ENCODE measurements around the gene CALHM1. TPM values are rescaled to one million over a fixed set of nuclear protein-coding genes. Genes with fewer than 3 reads are reported as not detected.

The CALHM1 gene
- total RNA-seq, 1 donor from 2014 or later = not detected

DNA sequence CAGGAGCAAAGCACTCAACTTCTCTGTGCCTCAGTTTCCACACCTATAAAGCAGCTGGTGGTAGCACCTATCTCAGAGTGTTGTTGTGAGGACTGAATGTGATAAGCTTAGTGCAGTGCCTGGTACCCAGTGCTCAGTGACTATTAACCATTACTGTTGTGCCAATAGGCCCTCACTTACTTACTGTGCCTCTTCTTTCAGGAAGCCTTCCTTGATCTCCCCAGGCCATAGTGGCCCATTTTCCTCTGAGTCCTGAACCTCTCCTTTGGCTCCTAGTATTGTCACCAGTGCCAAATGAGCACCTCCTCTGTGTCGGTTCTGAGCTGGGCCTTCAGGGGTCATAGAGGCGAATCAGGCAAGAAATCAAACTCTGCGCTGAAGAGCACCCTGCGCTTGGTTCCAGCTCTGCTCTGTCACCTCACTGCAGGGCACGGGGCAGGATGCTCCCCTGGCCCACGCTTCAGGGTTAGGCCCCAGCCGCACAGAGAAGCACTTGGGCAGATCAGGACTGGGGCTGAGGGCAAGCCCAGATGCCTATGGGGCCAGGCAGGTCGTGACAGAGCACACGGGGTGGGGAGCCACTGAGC lies 2.5 kb downstream of the CALHM1 start:
- no peak for DNase-seq (ENCODE audit: low read depth, low spot score)

DNA sequence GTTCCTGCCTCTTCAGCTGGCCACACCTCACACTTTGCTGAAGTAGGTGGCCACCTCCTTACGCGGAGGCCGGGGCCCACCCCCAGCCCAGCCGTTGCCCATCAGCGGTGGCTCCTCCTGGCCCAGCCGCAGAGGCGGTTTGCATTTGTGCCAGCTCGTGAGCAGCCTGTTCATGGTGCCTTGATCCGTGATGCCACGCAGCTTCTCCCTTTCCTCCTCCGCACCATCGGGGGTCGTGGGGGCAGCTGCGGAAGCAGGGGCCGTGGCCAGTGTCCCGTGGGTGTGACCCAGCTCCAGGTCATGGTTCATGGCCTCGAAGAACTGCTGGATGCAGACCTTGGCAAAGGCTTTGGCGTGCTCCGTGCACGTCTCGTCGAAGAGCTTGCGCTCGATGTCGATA lies 3.5 kb downstream of the CALHM1 start:
- DNase-seq (ENCODE audit: low read depth, low spot score) = no peak

DNA sequence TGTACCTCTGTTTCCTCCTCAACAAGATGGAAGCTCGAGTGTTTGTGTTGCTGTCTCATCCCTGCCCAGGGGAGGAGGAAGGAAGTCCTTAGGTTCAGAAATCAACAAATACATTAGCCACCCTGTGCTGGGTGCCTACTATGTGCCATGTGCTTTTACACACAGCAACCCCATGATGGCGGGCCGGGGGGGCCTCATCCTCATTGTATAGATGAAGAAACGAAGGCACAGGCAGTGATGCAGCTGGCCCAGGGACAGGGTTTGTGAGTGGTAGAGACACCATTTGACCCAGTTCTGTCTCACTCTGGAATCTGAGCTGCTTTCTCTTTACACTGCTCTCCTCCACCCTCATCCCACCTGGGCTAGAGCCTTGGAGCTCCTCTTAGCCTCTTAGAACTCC lies 4.7 kb downstream of the CALHM1 start:
- no peak for DNase-seq (ENCODE audit: low read depth, low spot score)

DNA sequence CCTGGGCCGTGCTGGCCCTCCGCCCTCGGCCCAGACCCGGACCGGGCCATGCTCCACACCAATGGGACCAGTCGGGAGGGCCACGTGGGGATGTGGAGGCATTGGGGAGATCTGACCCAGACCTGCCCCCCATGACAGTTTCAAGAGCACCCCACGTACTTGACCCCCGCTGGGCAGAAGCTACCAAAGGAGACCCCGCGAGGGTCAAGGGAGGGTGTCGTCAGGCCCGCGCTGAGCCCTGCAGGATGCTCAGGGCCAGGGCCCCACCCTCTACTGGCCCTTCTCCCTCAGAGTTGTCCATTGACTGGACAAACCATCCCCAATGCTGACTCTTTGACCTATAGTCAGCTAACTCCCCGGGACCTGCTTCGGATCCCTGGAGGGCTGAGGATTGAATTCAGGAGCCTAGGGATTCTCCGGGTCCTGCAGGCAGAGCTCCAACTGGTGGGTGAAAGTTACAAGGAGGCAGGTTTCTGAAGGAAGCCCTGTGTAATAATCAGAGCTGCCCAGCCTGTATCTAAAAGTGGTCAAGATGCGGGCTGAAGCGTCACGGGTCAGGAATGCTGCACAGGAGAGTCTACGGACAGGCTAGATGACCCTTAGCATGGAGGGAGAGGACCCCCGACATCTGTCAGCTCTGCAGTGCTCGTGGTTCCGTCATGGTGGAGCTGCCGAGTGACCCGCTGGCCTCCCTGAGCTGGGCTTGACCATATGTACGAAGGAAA lies 6.0 kb downstream of the CALHM1 start:
- DNase-seq (ENCODE audit: low read depth, low spot score) = no peak

DNA sequence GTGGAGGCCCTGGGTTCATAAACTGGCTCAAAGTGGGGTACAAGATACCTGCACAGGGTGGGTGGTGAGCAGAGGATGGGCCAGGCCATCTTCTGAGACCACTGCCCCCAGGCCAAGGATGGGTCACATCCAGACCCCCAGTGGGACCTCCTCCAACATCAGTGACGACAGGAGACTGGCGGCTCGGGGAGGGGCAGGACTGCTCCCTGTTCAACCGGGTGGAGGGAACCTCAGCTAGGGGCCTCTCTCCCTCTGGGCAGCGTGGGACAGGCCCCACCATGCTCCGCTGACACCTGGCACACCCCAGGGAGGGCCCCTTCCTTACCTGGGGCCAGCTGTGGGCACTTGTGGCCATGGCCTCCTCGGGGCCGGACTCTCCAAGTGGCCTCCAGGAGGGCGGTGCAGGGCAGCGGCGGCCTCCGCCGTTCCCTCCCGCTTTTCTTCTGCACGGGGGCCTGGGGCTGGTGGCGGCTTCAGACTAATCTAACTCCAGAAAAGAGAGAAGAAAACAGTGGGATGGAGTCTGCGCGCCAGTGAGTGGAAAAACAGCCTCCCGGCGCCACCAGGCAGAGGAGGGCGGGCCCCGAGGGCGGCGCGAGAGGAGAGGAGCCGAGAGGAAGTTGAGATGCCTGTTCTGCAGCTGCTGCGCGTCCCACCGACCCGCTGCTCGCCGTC lies 6.7 kb downstream of the CALHM1 start, which contains the start of gene CALHM2:
TSS of gene CALHM2 (minus strand) at position 540 of the 675 bp plus-strand sequence. CDS start 2,429 bp downstream, outside the sequence.
- no peak for DNase-seq (ENCODE audit: low read depth, low spot score)

DNA sequence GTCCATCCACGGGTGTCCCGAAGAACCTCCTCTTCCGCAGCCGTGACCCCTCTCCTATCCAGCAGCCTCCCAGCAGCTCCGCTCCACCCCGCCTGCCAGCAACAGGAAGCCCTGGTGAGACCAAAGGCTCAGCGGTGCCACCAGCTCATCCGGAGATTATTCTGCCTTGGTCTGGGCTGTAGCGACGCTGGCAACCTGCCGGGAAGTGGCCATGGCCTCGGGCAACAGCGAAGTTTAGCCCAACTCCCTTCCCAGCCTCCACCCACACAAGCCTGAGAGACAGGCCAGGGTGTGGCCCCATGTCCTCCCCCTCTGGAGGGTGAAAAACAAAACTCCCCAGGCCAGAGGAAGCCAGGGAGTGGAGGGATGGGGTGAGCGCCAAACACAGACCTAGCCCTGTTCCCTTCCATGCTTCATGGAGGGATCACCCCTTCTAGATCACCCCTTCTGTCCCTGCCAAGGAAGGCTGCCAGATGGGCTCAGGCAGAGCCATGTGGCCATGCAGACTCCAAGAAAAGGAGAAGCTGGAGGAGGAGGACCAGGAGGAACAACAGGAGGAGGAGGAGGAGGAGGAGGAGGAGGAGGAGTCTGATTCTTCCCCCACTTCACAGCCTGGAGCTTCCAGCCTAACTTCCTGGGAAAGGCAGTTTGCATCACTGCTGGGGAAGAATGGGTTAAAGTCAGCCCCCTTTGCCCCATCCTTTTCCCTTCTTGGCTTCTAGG lies 7.4 kb downstream of the CALHM1 start:
- no peak for DNase-seq (ENCODE audit: low read depth, low spot score)

DNA sequence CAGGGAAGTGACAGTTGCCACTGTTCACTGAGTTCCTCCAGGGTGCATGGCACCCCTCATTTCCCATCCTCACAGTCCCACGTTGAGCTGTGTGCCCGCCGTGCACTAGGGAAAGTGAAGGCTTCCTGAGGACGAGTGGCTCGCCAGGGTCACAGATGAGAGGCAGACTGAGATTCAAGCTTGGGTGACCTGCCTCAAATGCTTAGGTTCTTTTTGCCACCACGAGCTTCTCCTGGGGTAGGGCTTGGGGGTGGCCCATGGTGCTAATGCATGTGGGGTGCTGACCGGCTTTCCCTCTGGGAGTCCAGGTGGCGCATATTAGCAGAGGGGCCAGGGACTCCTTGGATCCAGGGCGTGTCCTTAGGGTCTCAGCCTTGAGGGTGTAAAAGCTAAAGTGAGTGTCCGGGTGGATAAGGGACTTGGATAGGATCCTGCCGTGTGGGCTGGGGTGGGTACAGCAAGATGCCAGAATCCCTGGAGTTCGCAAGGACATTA lies 8.5 kb downstream of the CALHM1 start:
- DNase-seq (ENCODE audit: low read depth, low spot score) = no peak

DNA sequence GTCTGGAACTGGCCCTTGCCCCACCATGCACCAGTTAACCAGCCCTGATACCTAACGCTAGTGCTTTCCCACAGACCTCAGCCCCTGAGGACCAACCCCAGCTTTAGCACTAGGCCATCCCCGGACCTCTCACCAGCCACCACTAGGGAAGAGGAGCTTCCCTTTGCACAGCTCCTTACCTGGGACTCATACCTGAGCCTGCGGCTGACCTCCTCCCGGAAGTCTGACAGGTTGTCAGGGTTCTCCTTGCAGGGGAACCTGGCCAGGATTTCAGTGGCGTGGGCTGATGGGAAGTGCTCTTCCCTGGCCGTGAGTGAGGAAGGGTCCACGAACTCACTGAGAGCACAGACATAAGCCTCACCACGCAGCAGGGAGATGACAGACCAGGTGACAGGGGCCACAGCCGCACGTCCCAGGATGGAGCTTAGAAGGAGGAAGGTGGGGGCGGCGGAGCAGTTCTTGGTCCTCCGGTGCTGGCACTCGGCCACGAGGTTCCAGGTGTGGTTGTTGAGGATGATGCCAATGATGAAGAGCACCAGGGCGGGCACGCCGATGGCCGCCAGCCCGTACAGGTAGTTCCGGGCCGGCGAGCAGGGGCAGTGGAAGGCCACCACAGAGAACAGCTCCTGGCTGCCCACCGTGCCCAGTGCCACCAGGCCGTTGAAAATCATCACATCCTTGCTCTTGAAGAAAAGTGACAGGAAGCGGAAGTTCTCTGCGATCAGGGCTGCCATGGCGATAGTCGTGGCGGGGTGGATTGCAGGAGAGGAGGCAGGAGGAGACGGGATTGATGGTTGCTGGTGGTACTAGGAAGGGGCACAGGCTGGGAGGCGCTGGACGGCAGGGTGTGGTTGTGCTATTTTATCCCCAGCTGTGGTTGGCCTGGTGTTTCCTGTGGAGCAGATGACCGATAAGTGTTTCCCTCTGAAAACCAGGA lies 9.2 kb downstream of the CALHM1 start:
- no peak for DNase-seq (ENCODE audit: low read depth, low spot score)

DNA sequence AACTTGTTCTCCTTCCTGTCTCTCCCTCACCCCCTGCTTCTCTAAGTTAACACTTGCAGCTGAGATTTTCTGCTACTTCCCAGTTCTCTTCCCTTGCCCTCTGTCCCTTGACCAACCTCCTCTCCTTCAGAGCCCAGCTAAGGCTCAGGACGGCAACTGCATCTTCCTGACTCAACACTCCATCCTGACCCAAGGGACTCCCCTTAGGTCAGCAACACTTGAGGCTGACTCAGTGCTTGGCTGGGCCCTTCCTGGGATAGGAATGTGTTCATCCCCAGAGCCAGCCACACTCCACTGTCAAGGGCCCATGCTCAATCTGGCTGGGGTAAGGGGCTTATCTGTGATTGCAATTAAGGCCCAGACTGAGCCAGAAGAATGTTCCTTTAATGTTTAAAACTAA lies 10.0 kb downstream of the CALHM1 start:
- no peak for DNase-seq (ENCODE audit: low read depth, low spot score)

DNA sequence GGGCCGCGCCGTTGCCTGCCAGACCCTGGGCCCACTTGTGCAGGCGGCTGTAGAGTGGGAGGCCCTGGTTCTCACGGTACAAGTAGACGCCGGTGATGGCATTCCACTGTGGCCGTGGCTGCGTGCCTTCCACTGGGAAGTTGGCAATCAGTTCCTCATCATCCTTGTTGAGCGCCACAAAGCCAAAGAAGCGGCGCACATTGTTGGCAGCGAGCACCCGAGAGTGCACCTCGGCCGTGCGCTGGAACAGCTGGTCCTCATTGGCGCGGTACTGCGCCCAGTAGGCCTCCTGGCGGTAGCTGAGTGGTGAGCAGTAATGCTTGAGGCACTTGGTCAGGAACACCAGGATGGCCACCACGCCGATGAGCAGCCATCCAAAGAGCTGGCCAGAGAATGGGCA lies 11.5 kb downstream of the CALHM1 start:
- no peak for DNase-seq (ENCODE audit: low read depth, low spot score)

DNA sequence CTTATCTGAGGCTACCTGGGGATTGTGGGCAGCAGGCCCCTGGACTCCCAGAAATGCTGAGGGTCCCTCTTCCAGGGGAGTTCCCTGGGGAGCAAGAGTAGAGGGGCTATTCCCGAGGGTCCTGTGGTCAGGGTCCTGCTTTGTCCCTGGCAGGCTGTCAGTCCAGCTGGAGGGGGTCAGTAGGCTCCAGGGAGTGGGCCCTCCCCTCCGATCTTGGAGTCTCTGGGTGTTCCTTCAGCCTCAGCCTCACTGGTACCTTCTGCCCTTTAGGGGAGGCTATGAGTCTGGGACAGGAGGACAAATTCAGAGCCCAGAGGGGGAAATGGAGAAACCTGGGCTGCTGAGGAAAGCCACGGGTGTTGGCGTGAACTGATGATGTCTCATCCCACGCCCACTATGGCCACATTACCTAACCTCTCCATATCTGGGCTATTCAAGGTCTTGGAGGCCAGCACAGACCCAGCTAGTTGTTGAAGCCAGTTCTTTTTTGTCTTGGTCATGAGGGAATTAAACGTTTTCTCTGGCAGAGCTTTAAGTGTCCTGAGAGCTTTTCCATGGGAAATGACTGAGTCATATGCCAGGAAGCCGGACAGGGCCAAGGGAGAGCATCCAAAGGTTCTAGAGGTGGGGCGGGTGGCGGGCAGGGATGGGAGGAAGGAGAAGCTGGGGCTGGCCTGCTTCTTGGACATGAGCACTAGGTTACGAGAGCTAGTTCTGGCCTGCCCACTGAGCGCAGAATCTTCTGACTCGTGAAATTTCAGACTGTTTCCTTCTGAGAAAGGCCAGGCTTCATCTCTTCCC lies 12.7 kb downstream of the CALHM1 start:
- DNase-seq (ENCODE audit: low read depth, low spot score) = peak; percentile 50

DNA sequence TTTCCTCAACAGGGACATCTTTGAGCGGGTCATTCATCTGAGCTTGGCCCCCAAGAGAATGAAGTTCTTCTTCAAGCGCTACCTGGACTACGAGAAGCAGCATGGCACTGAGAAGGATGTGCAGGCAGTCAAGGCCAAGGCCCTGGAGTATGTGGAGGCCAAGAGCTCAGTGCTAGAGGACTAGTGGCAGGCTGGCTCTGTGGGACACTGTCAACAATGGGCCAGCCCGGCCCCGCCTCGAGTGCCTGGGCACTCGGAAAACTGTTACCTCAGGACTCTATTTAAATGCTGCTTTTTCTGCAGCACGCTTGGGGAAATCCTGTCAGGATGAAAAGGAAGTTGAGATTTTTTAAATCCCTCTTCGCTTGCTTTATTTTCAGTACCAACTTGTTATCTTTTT lies 13.3 kb downstream of the CALHM1 start:
- DNase-seq (ENCODE audit: low read depth, low spot score) = no peak

DNA sequence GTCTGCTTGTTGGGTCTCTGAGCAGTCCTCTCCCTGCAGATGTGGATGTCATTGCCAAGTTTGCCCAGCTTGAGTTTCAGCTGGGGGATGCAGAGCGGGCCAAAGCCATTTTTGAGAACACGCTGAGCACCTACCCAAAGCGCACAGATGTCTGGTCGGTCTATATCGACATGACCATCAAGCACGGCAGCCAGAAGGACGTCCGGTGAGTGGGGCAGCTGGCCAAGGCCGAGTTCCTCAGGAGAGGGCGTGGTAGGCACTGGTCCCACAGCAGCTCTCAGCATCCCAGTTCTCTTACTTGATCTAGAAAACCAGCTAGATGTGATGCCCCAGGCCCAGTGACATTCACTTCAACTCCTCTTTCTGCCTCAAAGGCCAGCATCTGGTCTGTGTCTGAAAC lies 14.2 kb downstream of the CALHM1 start:
- no peak for DNase-seq (ENCODE audit: low read depth, low spot score)

DNA sequence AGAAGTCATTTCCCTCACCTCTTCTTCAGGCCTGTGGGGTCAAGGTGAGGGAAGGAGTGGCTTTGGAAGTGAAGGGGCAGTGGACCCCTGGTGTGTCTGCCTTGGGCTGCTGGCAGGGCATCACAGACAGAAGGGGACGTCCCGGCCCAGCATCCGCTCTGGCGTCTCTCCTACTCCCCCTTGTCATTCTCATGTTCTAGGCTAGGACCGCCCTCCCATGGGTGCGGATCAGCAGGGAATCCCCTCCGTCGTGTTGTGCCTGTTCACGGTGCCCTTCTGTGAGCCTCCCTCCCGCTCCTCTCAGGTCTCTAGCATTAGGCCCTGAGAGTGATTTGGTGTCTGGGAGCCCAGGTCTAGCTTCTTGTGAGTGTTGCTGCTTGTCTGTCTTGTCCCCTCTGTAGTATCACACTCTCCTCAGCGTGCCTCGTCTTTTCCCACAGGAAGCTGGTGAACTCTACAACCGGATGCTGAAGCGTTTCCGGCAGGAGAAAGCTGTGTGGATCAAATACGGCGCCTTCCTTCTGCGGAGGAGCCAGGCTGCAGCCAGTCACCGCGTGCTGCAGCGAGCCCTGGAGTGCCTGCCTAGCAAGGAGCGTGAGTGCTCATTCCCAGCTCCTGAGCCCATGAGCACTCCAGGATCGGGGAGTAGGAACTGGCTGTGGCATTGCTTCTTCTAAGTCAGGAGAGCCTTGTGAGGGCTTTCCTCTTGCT lies 15.1 kb downstream of the CALHM1 start:
- no peak for DNase-seq (ENCODE audit: low read depth, low spot score)

DNA sequence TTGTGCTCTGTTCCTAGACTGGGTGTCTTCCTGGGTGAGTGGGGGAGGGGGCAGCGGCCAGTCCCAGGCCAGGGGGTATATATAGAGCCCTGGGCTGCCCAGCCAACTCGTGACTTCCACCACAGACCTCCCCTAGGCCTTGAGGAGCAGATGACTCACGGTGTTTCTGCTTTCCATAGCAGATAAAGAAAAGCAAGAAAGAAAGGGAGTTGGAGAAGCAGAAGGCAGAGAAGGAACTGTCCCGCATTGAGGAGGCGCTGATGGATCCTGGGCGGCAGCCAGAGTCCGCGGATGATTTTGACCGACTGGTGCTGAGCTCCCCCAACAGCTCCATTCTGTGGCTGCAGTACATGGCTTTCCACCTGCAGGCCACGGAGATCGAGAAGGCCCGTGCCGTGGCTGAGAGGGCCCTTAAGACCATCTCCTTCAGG lies 16.7 kb downstream of the CALHM1 start:
- no peak for DNase-seq (ENCODE audit: low read depth, low spot score)

DNA sequence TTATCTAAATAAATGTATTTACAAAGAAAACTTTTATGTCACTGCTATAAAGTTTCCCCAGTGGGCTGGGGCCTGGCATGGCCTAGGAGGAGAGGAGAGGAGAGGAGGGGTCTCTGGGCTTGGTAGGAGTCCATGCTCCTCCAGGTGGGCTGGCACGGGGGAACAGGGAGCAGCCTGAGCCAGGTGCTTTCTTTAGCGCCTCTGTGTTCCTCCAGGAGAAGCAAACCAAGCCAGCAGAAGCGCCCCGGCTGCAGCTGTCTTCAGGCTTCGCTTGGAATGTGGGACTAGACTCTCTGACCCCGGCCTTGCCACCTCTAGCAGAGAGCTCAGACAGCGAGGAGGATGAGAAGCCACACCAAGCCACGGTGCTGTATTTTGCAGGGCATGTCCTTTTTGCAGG lies 17.1 kb downstream of the CALHM1 start:
- DNase-seq (ENCODE audit: low read depth, low spot score) = no peak

DNA sequence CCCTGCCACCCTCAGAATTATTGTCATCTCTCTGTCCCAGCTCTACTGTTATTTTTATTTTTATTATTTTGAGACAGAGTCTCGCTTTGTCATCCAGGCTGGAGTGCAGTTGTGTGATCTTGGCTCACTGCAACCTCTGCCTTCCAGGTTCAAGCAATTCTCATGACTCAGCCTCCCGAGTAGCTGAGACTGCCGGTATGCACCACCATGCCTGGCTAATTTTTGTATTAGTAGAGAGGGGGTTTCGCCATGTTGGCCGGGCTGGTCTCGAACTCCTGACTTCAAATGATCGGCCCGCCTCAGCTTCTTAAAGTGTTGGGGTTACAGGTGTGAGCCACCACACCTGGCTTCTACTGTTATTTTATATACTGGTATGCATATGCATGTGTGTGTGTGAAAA lies 17.5 kb downstream of the CALHM1 start:
- no peak for DNase-seq (ENCODE audit: low read depth, low spot score)

DNA sequence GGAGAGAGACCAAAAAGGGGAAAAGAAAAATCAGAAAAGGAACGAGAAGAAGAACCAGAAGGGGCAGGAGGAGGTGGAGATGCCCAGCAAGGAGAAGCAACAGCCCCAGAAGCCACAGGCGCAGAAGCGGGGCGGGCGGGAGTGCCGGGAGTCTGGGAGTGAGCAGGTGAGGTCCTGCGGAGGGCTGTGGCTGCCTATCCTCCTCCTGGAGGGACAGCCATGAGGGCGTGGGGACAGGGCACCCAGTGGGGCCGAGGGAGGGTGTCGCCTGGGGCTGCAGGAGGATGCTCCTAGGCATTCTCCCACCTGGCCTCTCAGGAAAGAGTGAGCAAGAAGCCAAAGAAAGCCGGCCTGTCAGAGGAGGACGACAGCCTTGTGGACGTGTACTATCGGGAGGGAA lies 18.3 kb downstream of the CALHM1 start:
- no peak for DNase-seq (ENCODE audit: low read depth, low spot score)

DNA sequence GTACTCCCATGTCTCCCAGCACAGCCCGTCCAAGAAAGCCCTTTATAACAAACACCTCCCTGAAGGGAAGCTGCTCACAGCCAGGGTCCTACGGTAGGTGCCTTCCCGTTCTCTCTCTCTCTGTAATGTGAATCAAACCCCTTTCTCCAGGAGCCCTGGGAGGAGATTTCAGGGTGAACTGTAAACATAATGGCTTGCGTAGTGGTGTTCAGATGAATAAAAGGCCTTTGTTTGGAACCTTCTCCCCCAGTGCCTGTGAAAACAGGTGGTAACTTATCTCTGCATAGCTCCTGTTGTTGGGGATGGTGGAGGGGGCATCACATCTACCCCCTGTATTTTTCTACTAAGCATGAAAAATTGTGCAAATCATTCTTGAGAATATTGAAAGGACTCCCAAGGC lies 18.9 kb downstream of the CALHM1 start:
- no peak for DNase-seq (ENCODE audit: low read depth, low spot score)
